M059J (cell line): ENCODE data around the gene FEM1A. TPM values are rescaled to one million over a fixed set of nuclear protein-coding genes. Genes with fewer than 3 reads are reported as not detected.
"Not testable (repeated sequence)": the region's sequence is repeated elsewhere in the genome, so short reads cannot be mapped to it uniquely, and the experiment has no call there.

Experiments used
- DNase-seq: peaks from one replicate; pipeline ENCODE4 v3.0.0-alpha.2; 2012; ENCODE audit warnings: low read depth
- total RNA-seq: library from RNA; depleted of rRNA; stranded (reverse); fragments of >200 nt; shearing (Covaris generic); gene quantifications from 2 replicates; pipeline ENCODE4 v1.2.3, GENCODE V29; 2014

FEM1A gene
- total RNA-seq, 1 experiment from 2014 or later = 11.0 TPM

- DNase-seq = no peak
Measured at GRCh38 chr19:4773047-4773640, 18.4 kb upstream of the FEM1A start.

GRCh38 chr19:4774136-4774535, 17.4 kb upstream of the FEM1A start:
- DNase-seq = no peak

- peak; percentile 27 for DNase-seq
Measured at GRCh38 chr19:4775627-4776152, 15.8 kb upstream of the FEM1A start.

- peak; percentile 60 for DNase-seq
Measured at GRCh38 chr19:4776436-4777211, 14.9 kb upstream of the FEM1A start.

GRCh38 chr19:4778124-4778523, 13.4 kb upstream of the FEM1A start:
- DNase-seq = not testable (repeated sequence)

- DNase-seq = no peak
Measured at GRCh38 chr19:4780860-4781259, 10.7 kb upstream of the FEM1A start.

GRCh38 chr19:4781801-4782200, 9.7 kb upstream of the FEM1A start:
- no peak for DNase-seq

- not testable (repeated sequence) for DNase-seq
Measured at GRCh38 chr19:4786412-4787016, 5.0 kb upstream of the FEM1A start.

- DNase-seq = not testable (repeated sequence)
Measured at GRCh38 chr19:4792019-4792865, 708 bp downstream of the FEM1A start.

- DNase-seq = not testable (repeated sequence)
Measured at GRCh38 chr19:4792866-4793195, 1.3 kb downstream of the FEM1A start.

- not testable (repeated sequence) for DNase-seq
Measured at GRCh38 chr19:4793278-4793677, 1.7 kb downstream of the FEM1A start.

- DNase-seq = no peak
Measured at GRCh38 chr19:4794971-4795370, 3.4 kb downstream of the FEM1A start.

GRCh38 chr19:4795400-4795799, 3.9 kb downstream of the FEM1A start:
- DNase-seq = no peak

- DNase-seq = no peak
Measured at GRCh38 chr19:4800591-4801081, 9.1 kb downstream of the FEM1A start.

GRCh38 chr19:4801085-4801619, 9.6 kb downstream of the FEM1A start:
- no peak for DNase-seq

GRCh38 chr19:4802711-4803110, 11.2 kb downstream of the FEM1A start:
- DNase-seq = no peak

- peak; percentile 40 for DNase-seq
Measured at GRCh38 chr19:4803736-4804695, 12.5 kb downstream of the FEM1A start.

- not testable (repeated sequence) for DNase-seq
Measured at GRCh38 chr19:4805140-4805539, 13.6 kb downstream of the FEM1A start.

- DNase-seq = no peak
Measured at GRCh38 chr19:4806384-4806783, 14.8 kb downstream of the FEM1A start.

- DNase-seq = no peak
Measured at GRCh38 chr19:4807188-4807587, 15.7 kb downstream of the FEM1A start.
